K562 (cell line): ENCODE results near the gene C22orf31. TPM values are rescaled to one million over a fixed set of nuclear protein-coding genes. Genes with fewer than 3 reads are reported as not detected.

ENCODE experiments used
- ATF7 ChIP-seq: fragments of 450-650 bp; IDR thresholded peaks from 2 replicates; pipeline ENCODE4 v1.7.1; 2014; ENCODE audit warnings: mild to moderate bottlenecking, moderate library complexity
- C11orf30 ChIP-seq: fragments of 450-650 bp; IDR thresholded peaks from 2 replicates; pipeline ENCODE4 v1.6.1; 2016; ENCODE audit warnings: low read depth, mild to moderate bottlenecking
- CBFA2T3 ChIP-seq: fragments of 450-650 bp; IDR thresholded peaks from 2 replicates; pipeline ENCODE4 v1.6.1; 2017
- CEBPG ChIP-seq, 3 experiments: fragments of 200-800 bp in 1 of 3; sonication (Bioruptor generic) in 1 of 3; sonication (generic) in 1 of 3; formaldehyde crosslinking in 1 of 3; IDR thresholded peaks in 2 of 3; conservative IDR thresholded peaks in 1 of 3; 2 replicates each; pipeline versions ENCODE4 v1.6.1 to v1.8.0; 2016 to 2022; ENCODE audit warnings: missing compliant biosample characterization in 2 of 3, missing genetic modification characterization in 2 of 3, mild to moderate bottlenecking in 1 of 3, missing genetic modification reagents in 1 of 3
- JUND ChIP-seq, 2 experiments: IDR thresholded peaks; 2 replicates in 1 of 2; 3 replicates in 1 of 2; pipeline ENCODE4 v1.6.1; 2011; ENCODE audit warnings: borderline replicate concordance in 2 of 2, low read depth in 2 of 2, low read length in 2 of 2, improper control_type of control experiment in 1 of 2, missing biosample characterization in 1 of 2, missing genetic modification characterization in 1 of 2, missing genetic modification reagents in 1 of 2
- NCOR1 ChIP-seq: fragments of 450-650 bp; IDR thresholded peaks from 2 replicates; pipeline ENCODE4 v1.6.1; 2016; ENCODE audit warnings: mild to moderate bottlenecking, moderate library complexity
- POLR2A ChIP-seq: fragments of 450-650 bp; conservative IDR thresholded peaks from 2 replicates; pipeline ENCODE4 v1.6.1; 2016
- SIX5 ChIP-seq, 2 experiments: IDR thresholded peaks; 2 replicates each; pipeline ENCODE4 v1.6.1; 2011; ENCODE audit warnings: low read length in 2 of 2, borderline replicate concordance in 1 of 2, low read depth in 1 of 2, mild to moderate bottlenecking in 1 of 2, moderate library complexity in 1 of 2; ENCODE audit not compliant: insufficient read depth in 1 of 2
- SMAD3 ChIP-seq: fragments of 450-650 bp; formaldehyde crosslinking; conservative IDR thresholded peaks from 2 replicates; pipeline ENCODE4 v1.4.0; 2020; ENCODE audit warnings: mild to moderate bottlenecking
- SMARCA4 ChIP-seq: fragments of 450-650 bp; IDR thresholded peaks from 2 replicates; pipeline ENCODE4 v1.6.1; 2016
- SMARCE1 ChIP-seq: fragments of 450-650 bp; IDR thresholded peaks from 2 replicates; pipeline ENCODE4 v1.7.1; 2016; ENCODE audit warnings: mild to moderate bottlenecking
- XRCC3 ChIP-seq: fragments of 450-650 bp; IDR thresholded peaks from 2 replicates; pipeline ENCODE4 v1.6.1; 2017; ENCODE audit warnings: mild to moderate bottlenecking, moderate library complexity
- ZEB2 ChIP-seq: fragments of 450-650 bp; IDR thresholded peaks from 2 replicates; pipeline ENCODE4 v1.6.1; 2016
- ZNF134 ChIP-seq: fragments of 250-450 bp; sonication (Bioruptor Pico); conservative IDR thresholded peaks from 2 replicates; pipeline ENCODE4 v1.4.0; 2020
- ZNF165 ChIP-seq: fragments of 250-450 bp; sonication (Bioruptor Pico); IDR thresholded peaks from 2 replicates; pipeline ENCODE4 v1.4.0; 2020; ENCODE audit warnings: borderline replicate concordance
- ZNF589 ChIP-seq: fragments of 200-800 bp; sonication (Bioruptor generic); IDR thresholded peaks from 2 replicates; pipeline ENCODE4 v1.6.1; 2016; ENCODE audit warnings: low read depth, missing genetic modification characterization, missing compliant biosample characterization
- ZNF77 ChIP-seq: fragments of 250-450 bp; sonication (Bioruptor Pico); IDR thresholded peaks from 2 replicates; pipeline ENCODE4 v1.5.0; 2020
- polyA plus RNA-seq, 8 experiments: library from polyadenylated mRNA; depleted of rRNA in 4 of 8; stranded (reverse) in 5 of 8; unstranded in 3 of 8; fragments of >200 nt; fragmentation: Nextera tagmentation in 2 of 8; fragmentation: Illumina TruSeq in 1 of 8; extraction: Ambion mirVana in 2 of 8; extraction: Trizol in 1 of 8; gene quantifications; 2 replicates each; pipeline versions ENCODE4 v1.2.1 to v1.2.3, GENCODE V29; 2011 to 2014; ENCODE audit warnings: inconsistent platforms in 1 of 8, missing spikeins in 1 of 8
- total RNA-seq, 7 experiments: library from RNA; depleted of rRNA in 6 of 7; stranded (reverse); fragments of >200 nt in 6 of 7; fragmentation: Illumina TruSeq in 2 of 7; extraction: Trizol in 2 of 7; gene quantifications; 2 replicates each; pipeline versions ENCODE4 v1.2.1 to v1.2.3, GENCODE V29; 2011 to 2021; ENCODE audit warnings: low replicate concordance in 1 of 7
- TF ChIP-seq, protein P1 (sequence below): sonication (generic); formaldehyde crosslinking; IDR thresholded peaks from 2 replicates; pipeline ENCODE4 v1.8.1; 2023; ENCODE audit warnings: missing genetic modification reagents, mild to moderate bottlenecking, borderline replicate concordance
- TF ChIP-seq, protein P2 (sequence below): IDR thresholded peaks from 2 replicates; pipeline ENCODE4 v1.6.1; 2012; ENCODE audit warnings: low read depth, low read length, improper control_type of control experiment, borderline replicate concordance

Gene C22orf31
- total and polyA plus RNA-seq, 9 of the 15 experiments (the other 6 are each of a cell fraction or from before 2014, with no cell fraction given), result not detected

GRCh38 chr22:29096736-29097669 lies 35.4 kb upstream of the C22orf31 start (continued):
- TF ChIP-seq, protein P1, sequence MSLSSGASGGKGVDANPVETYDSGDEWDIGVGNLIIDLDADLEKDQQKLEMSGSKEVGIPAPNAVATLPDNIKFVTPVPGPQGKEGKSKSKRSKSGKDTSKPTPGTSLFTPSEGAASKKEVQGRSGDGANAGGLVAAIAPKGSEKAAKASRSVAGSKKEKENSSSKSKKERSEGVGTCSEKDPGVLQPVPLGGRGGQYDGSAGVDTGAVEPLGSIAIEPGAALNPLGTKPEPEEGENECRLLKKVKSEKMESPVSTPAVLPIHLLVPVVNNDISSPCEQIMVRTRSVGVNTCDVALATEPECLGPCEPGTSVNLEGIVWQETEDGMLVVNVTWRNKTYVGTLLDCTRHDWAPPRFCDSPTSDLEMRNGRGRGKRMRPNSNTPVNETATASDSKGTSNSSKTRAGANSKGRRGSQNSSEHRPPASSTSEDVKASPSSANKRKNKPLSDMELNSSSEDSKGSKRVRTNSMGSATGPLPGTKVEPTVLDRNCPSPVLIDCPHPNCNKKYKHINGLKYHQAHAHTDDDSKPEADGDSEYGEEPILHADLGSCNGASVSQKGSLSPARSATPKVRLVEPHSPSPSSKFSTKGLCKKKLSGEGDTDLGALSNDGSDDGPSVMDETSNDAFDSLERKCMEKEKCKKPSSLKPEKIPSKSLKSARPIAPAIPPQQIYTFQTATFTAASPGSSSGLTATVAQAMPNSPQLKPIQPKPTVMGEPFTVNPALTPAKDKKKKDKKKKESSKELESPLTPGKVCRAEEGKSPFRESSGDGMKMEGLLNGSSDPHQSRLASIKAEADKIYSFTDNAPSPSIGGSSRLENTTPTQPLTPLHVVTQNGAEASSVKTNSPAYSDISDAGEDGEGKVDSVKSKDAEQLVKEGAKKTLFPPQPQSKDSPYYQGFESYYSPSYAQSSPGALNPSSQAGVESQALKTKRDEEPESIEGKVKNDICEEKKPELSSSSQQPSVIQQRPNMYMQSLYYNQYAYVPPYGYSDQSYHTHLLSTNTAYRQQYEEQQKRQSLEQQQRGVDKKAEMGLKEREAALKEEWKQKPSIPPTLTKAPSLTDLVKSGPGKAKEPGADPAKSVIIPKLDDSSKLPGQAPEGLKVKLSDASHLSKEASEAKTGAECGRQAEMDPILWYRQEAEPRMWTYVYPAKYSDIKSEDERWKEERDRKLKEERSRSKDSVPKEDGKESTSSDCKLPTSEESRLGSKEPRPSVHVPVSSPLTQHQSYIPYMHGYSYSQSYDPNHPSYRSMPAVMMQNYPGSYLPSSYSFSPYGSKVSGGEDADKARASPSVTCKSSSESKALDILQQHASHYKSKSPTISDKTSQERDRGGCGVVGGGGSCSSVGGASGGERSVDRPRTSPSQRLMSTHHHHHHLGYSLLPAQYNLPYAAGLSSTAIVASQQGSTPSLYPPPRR (CRISPR knock-in tag), result no peak
- TF ChIP-seq ZNF589, result peak; percentile 83
- TF ChIP-seq C11orf30, result peak; percentile 74
- no peak for TF ChIP-seq ZNF77 (CRISPR knock-in tag)
- TF ChIP-seq ZNF134 (CRISPR knock-in tag), result peak; percentile 21; the same call in 1 of the 2 replicates
- TF ChIP-seq CBFA2T3, result peak; percentile 74
- TF ChIP-seq POLR2A, result 0 out of 2 replicates have a peak, but pooled peaks have one; percentile 31
- no peak for TF ChIP-seq SIX5 (IDR thresholded peaks at IDR 0.05; ENCODE audit: borderline replicate concordance in 1 of 2, insufficient read depth in 1 of 2, low read depth in 1 of 2, low read length in 2 of 2)
- peak; percentile 56; the same call in 1 of the 2 replicates for TF ChIP-seq NCOR1
- TF ChIP-seq CEBPG (CRISPR knock-in tag; IDR thresholded peaks at IDR 0.05), result no peak
- TF ChIP-seq CEBPG (tag; conservative IDR thresholded peaks at IDR 0.05 in 1 of 2, IDR thresholded peaks at IDR 0.05 in 1 of 2), result no peak
- TF ChIP-seq JUND (IDR thresholded peaks at IDR 0.05; ENCODE audit: borderline replicate concordance, low read depth, low read length), result peak; percentile 14; the same call in 1 of the 2 replicates
- 0 out of 3 replicates have a peak, but pooled peaks have one; percentile 37 for TF ChIP-seq JUND (tag; IDR thresholded peaks at IDR 0.05; ENCODE audit: borderline replicate concordance, low read depth, low read length)
- TF ChIP-seq ZEB2, result no peak
- TF ChIP-seq ATF7, result peak; percentile 18; the same call in 1 of the 2 replicates
- no peak for TF ChIP-seq XRCC3
- no peak for TF ChIP-seq ZNF165 (CRISPR knock-in tag)
- TF ChIP-seq, protein P2, sequence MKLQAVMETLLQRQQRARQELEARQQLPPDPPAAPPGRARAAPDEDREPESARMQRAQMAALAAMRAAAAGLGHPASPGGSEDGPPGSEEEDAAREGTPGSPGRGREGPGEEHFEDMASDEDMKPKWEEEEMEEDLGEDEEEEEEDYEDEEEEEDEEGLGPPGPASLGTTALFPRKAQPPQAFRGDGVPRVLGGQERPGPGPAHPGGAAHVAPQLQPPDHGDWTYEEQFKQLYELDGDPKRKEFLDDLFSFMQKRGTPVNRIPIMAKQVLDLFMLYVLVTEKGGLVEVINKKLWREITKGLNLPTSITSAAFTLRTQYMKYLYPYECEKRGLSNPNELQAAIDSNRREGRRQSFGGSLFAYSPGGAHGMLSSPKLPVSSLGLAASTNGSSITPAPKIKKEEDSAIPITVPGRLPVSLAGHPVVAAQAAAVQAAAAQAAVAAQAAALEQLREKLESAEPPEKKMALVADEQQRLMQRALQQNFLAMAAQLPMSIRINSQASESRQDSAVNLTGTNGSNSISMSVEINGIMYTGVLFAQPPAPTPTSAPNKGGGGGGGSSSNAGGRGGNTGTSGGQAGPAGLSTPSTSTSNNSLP, result no peak
- 0 out of 2 replicates have a peak, but pooled peaks have one; percentile 24 for TF ChIP-seq SMARCE1
- TF ChIP-seq SMARCA4, result peak; percentile 64; the same call in 1 of the 2 replicates
- 0 out of 2 replicates have a peak, but pooled peaks have one; percentile 3 for TF ChIP-seq SMAD3 (CRISPR knock-in tag)
